Germinal center (tissue), 1 donor: ENCODE data around the gene SORD.

Experiments
- DNase-seq: peaks from one replicate; pipeline ENCODE4 v3.0.0; 2012; ENCODE audit warnings: mixed read lengths, low spot score

Gene SORD

DNA sequence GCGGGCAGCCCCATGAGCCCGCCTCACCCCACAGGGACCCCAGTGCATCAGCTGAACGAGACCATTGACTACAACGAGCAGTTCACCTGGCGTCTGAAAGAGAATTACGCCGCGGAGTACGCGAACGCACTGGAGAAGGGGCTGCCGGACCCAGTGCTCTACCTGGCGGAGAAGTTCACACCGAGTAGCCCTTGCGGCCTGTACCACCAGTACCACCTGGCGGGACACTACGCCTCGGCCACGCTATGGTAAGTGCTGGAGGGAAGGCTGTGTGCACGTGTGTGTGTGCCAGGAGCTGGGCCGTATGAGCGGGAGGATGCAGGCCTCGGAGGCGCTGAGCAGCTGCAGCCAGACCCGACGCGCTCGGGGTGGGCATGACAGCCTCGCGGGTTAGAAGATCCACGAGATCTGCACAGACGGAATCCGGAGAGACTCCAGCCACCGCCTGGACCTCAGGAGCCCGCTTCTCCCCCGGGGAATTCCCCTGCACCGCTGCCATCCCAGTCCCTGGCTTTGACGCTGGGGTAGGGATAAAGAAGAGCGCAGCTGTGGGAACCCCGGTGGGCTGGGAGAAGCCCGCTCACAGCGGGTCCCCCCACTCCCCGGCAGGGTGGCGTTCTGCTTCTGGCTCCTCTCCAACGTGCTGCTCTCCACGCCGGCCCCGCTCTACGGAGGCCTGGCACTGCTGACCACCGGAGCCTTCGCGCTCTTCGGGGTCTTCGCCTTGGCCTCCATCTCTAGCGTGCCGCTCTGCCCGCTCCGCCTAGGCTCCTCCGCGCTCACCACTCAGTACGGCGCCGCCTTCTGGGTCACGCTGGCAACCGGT, 93.7 kb downstream of the SORD start:
- no peak for DNase-seq

DNA sequence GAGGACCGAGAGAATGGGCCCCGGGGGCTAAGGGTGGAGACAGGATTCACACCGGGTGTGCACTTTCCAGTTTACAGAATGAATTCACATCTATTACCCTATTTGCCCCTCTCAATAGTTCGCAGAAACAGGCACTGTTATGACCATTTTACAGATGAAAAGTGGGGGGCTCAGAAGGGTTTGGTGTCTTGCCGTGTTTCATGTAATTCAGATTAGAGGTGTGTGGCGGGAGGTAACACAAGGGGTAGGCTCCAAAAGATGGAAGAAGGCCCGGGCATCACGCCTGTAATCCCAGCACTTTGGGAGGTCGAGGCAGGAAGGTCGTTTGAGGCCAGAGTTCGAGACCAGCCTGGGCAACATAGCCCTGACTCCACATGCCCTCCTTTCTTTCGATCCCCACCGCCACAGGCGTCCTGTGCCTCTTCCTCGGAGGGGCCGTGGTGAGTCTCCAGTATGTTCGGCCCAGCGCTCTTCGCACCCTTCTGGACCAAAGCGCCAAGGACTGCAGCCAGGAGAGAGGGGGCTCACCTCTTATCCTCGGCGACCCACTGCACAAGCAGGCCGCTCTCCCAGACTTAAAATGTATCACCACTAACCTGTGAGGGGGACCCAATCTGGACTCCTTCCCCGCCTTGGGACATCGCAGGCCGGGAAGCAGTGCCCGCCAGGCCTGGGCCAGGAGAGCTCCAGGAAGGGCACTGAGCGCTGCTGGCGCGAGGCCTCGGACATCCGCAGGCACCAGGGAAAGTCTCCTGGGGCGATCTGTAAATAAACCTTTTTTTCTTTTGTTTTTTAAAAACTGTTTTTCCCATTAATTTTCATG, 94.5 kb downstream of the SORD start:
- DNase-seq, result no peak

- peak; percentile 92 for DNase-seq
Measured at GRCh38 chr15:45118131-45118588, 95.2 kb downstream of the SORD start.

GRCh38 chr15:45118996-45119395, 96.0 kb downstream of the SORD start:
- no peak for DNase-seq

DNA sequence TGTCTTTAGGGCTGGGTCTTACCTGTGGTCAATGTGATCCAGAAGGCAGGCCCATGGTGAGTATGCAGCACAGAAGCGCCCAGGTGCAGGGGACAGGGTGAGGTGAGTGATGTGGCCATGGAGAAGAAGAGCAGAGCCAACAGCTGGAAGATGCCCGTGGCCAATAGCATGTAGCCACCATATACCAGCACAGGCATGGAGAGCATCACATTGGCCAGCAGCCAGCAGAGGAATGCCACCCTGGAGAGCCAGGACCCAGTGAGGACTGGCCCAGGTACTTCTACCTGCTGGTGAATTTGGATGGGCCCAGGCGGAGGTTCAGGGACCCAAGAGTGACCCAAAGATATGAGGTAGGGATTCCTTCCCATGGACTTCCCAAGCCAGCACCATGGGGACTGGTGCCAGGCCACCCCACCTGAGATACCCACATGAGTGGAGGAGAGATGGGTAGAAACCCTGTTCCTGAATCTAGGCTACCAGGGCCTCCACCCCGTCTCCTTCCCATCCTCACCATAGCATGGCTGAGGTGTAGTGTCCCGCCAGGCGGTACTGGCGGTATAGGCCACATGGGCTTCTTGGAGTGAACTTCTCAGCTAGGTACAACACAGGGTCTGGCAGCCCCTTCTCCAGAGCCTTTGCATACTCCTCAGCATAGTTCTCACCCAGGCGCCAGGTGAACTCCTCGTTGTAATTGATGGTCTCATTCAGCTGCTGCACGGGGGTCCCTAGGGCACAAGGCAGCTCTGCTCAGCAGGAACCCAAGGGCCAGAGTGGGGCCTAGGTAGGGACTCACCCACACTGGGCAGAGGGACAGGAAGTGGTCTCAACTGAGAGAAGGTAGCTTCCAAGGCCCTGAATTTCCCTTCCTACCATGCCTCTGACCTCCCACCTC, 97.3 kb downstream of the SORD start:
- no peak for DNase-seq

- DNase-seq, result no peak
Measured at GRCh38 chr15:45121020-45121419, 98.0 kb downstream of the SORD start.

DNA sequence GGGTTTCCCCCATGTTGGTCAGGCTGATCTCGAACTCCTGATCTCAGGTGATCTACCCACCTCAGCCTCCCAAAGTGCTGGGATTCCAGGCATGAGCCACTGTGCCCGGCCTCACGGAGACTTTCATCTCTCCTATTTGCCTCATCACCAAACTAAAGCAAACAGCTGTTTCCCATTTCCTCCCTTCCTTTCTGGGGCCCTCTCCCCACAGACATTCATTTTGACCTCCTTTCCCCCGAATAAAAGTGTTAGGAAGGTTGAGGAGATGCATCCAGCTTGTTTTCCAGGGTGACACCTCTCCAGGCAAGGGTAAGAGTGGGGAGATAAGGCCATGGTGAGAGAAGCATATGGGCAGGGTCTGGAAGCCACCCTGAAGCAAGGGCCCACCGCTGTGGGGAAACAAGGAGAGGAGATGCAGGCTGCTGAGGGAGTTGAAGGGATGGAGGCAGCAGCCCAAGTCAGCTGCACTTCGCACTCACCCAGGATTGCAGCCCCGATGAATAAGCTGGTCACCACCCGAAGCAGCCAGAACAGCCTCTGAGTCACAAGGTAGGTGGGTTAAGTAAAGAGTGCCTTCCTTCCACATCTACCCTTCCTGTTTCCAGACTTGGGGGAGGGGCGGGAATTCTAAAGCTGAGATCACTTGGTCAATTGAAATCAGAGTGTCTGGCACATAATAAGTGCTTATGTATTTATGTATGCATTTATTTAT, 98.9 kb downstream of the SORD start:
- DNase-seq, result no peak

GRCh38 chr15:45122719-45123118, 99.7 kb downstream of the SORD start:
- DNase-seq, result no peak

- DNase-seq, result no peak
Measured at GRCh38 chr15:45123397-45123796, 100.4 kb downstream of the SORD start.

GRCh38 chr15:45126535-45127158, 103.7 kb downstream of the SORD start:
- no peak for DNase-seq
